H9 (cell line): ENCODE measurements around the gene DNAJC10. TPM values are rescaled to one million over a fixed set of nuclear protein-coding genes. Genes with fewer than 3 reads are reported as not detected.
"Not testable (repeated sequence)": the region's sequence is repeated elsewhere in the genome, so short reads cannot be mapped to it uniquely, and the experiment has no call there.

Experiments
- DNase-seq: peaks from one replicate; pipeline ENCODE4 v3.0.0-alpha.2; 2017
- H2AFZ ChIP-seq: one replicate; pipeline ENCODE4 v1.6.1; 2013; ENCODE audit warnings: mild to moderate bottlenecking, low read length, control low read depth, moderate library complexity
- H2AK5ac ChIP-seq: 2 replicates; pipeline ENCODE4 v1.6.1; 2013; ENCODE audit warnings: low read length, control low read depth, mixed read lengths; ENCODE audit not compliant: insufficient read length
- H2BK120ac ChIP-seq: one replicate; pipeline ENCODE4 v1.6.1; 2013; ENCODE audit warnings: low read depth, mild to moderate bottlenecking, low read length, control low read depth, inconsistent platforms; ENCODE audit not compliant: poor library complexity, severe bottlenecking
- H2BK12ac ChIP-seq: 2 replicates; pipeline ENCODE4 v1.6.1; 2013; ENCODE audit warnings: low read length, control low read depth, mixed read lengths, low read depth; ENCODE audit not compliant: insufficient read length
- H2BK15ac ChIP-seq: 2 replicates; pipeline ENCODE4 v1.6.1; 2013; ENCODE audit warnings: low read depth, low read length, control low read depth
- H2BK20ac ChIP-seq: one replicate; pipeline ENCODE4 v1.6.1; 2013; ENCODE audit warnings: low read depth, mild to moderate bottlenecking, low read length, control low read depth, inconsistent platforms; ENCODE audit not compliant: poor library complexity, severe bottlenecking
- H2BK5ac ChIP-seq: 2 replicates; pipeline ENCODE4 v1.6.1; 2013; ENCODE audit warnings: low read length, control low read depth, mixed read lengths; ENCODE audit not compliant: insufficient read length
- H3K14ac ChIP-seq: 2 replicates; pipeline ENCODE4 v1.6.1; 2013; ENCODE audit warnings: low read length, control low read depth; ENCODE audit not compliant: insufficient read depth
- H3K18ac ChIP-seq: 2 replicates; pipeline ENCODE4 v1.6.1; 2013; ENCODE audit warnings: low read depth, mild to moderate bottlenecking, mixed read lengths, low read length, control low read depth; ENCODE audit not compliant: insufficient read length
- H3K23ac ChIP-seq: 2 replicates; pipeline ENCODE4 v1.6.1; 2013; ENCODE audit warnings: low read length, control low read depth, mixed read lengths, low read depth; ENCODE audit not compliant: insufficient read length
- H3K23me2 ChIP-seq: 2 replicates; pipeline ENCODE4 v1.6.1; 2013; ENCODE audit warnings: low read depth, mild to moderate bottlenecking, mixed read lengths, low read length, control low read depth; ENCODE audit not compliant: insufficient read length, poor library complexity, severe bottlenecking
- H3K27ac ChIP-seq: 2 replicates; pipeline ENCODE4 v1.5.1; 2013; ENCODE audit warnings: low read length, control low read depth, mixed read lengths, low read depth; ENCODE audit not compliant: insufficient read length
- H3K27me3 ChIP-seq: 2 replicates; pipeline ENCODE4 v1.6.1; 2013; ENCODE audit warnings: low read length, control low read depth, inconsistent platforms; ENCODE audit not compliant: insufficient read depth
- H3K4ac ChIP-seq: 2 replicates; pipeline ENCODE4 v1.6.1; 2013; ENCODE audit warnings: low read depth, mild to moderate bottlenecking, control low read depth, inconsistent platforms, low read length, moderate library complexity
- H3K4me1 ChIP-seq: 2 replicates; pipeline ENCODE4 v1.6.1; 2013; ENCODE audit warnings: low read length, control low read depth, inconsistent platforms; ENCODE audit not compliant: insufficient read depth
- H3K4me2 ChIP-seq: 2 replicates; pipeline ENCODE4 v1.6.1; 2013; ENCODE audit warnings: low read length, control low read depth, mixed read lengths; ENCODE audit not compliant: insufficient read length, insufficient read depth
- H3K56ac ChIP-seq: 2 replicates; pipeline ENCODE4 v1.6.1; 2013; ENCODE audit warnings: low read depth, mild to moderate bottlenecking, mixed read lengths, low read length, control low read depth; ENCODE audit not compliant: insufficient read length
- H3K79me1 ChIP-seq: 2 replicates; pipeline ENCODE4 v1.6.1; 2013; ENCODE audit warnings: low read depth, mild to moderate bottlenecking, moderate library complexity, low read length, control low read depth, inconsistent platforms; ENCODE audit not compliant: insufficient read depth, poor library complexity, severe bottlenecking
- H3K79me2 ChIP-seq: 2 replicates; pipeline ENCODE4 v1.6.1; 2013; ENCODE audit warnings: low read length, control low read depth, inconsistent platforms; ENCODE audit not compliant: insufficient read depth
- H3K9ac ChIP-seq: 2 replicates; pipeline ENCODE4 v1.6.1; 2013; ENCODE audit warnings: low read length, control low read depth, mixed read lengths; ENCODE audit not compliant: insufficient read length; ENCODE audit errors: extremely low read depth
- H3K9me3 ChIP-seq: one replicate; pipeline ENCODE4 v1.6.1; 2013; ENCODE audit warnings: low read depth, low read length, inconsistent platforms; ENCODE audit not compliant: control insufficient read depth
- H3T11ph ChIP-seq: one replicate; pipeline ENCODE4 v1.6.1; 2013; ENCODE audit warnings: mild to moderate bottlenecking, low read length, control low read depth, inconsistent platforms
- H4K20me1 ChIP-seq: one replicate; pipeline ENCODE4 v1.6.1; 2013; ENCODE audit not compliant: control insufficient read depth, insufficient read length, insufficient read depth
- H4K5ac ChIP-seq: 2 replicates; pipeline ENCODE4 v1.6.1; 2013; ENCODE audit warnings: low read depth, mild to moderate bottlenecking, mixed read lengths, low read length, control low read depth; ENCODE audit not compliant: insufficient read length
- H4K8ac ChIP-seq: replicated peaks from 2 replicates; pipeline ENCODE4 v1.6.1; 2013; ENCODE audit warnings: low read length, control low read depth, mixed read lengths, low read depth; ENCODE audit not compliant: insufficient read length
- H4K91ac ChIP-seq: 2 replicates; pipeline ENCODE4 v1.6.1; 2013; ENCODE audit warnings: low read depth, mild to moderate bottlenecking, moderate library complexity, mixed read lengths, low read length, control low read depth; ENCODE audit not compliant: insufficient read length
- H3K27ac Mint-ChIP-seq, 3 experiments: 2 replicates in 2 of 3; 3 replicates in 1 of 3; pipeline ENCODE4 v1.8.0; 2020 to 2021; ENCODE audit warnings: mixed read lengths in 3 of 3, mild to moderate bottlenecking in 1 of 3, moderate library complexity in 1 of 3
- H3K27me3 Mint-ChIP-seq: 2 replicates; pipeline ENCODE4 v1.8.0; 2021; ENCODE audit warnings: low read depth, mild to moderate bottlenecking, moderate library complexity, mixed read lengths
- H3K36me3 Mint-ChIP-seq, 3 experiments: 2 replicates in 2 of 3; 3 replicates in 1 of 3; pipeline ENCODE4 v1.8.0; 2020 to 2021; ENCODE audit warnings: low read depth in 3 of 3, mixed read lengths in 3 of 3; ENCODE audit not compliant: insufficient read depth in 1 of 3
- H3K4me1 Mint-ChIP-seq, 2 experiments: 2 replicates each; pipeline ENCODE4 v1.8.0; 2020; ENCODE audit warnings: mixed read lengths in 2 of 2
- H3K4me3 Mint-ChIP-seq, 2 experiments: 2 replicates in 1 of 2; 3 replicates in 1 of 2; pipeline ENCODE4 v1.8.0; 2020 to 2021; ENCODE audit warnings: mild to moderate bottlenecking in 2 of 2, mixed read lengths in 2 of 2, moderate library complexity in 1 of 2
- H3K9me3 Mint-ChIP-seq, 2 experiments: 2 replicates in 1 of 2; 3 replicates in 1 of 2; pipeline ENCODE4 v1.8.0; 2020; ENCODE audit warnings: mild to moderate bottlenecking in 2 of 2, mixed read lengths in 2 of 2, moderate library complexity in 1 of 2
- CTCF ChIP-seq: fragments of 200-600 bp; sonication (generic); conservative IDR thresholded peaks from 3 replicates; pipeline ENCODE4 v1.8.0; 2021; ENCODE audit warnings: antibody characterized with exemption, mild to moderate bottlenecking
- WGBS: extraction: QIAGEN DNeasy Blood & Tissue Kit; methylation state at CpG from one replicate; pipeline ENCODE4 v1.1.7; 2013; ENCODE audit warnings: missing lambda C conversion rate, low lambda C conversion rate, mixed read lengths; ENCODE audit not compliant: insufficient read length; ENCODE audit errors: extremely low coverage; 5-methylcytosine and 5-hydroxymethylcytosine counted together
- total RNA-seq: library from RNA; stranded (reverse); gene quantifications from 2 replicates; pipeline ENCODE4 v1.2.1, GENCODE V29; 2021

DNAJC10 gene
- total RNA-seq, 1 experiment from 2014 or later: 129 TPM

GRCh38 chr2:182745061-182745460 lies 29.0 kb downstream of the DNAJC10 start:
- no peak overlapping the region for H3T11ph ChIP-seq
- no peaks in the 10 kb centered on the region for H3K23me2 ChIP-seq
- no peaks in the 10 kb centered on the region for H3K4me1 ChIP-seq
- no peak overlapping the region for H3K4me2 ChIP-seq
- H4K91ac ChIP-seq: no peak overlapping the region
- TF ChIP-seq CTCF: no peak
- no peak overlapping the region for H2BK5ac ChIP-seq
- H3K79me1 ChIP-seq: no peaks in the 10 kb centered on the region
- no peaks in the 10 kb centered on the region for H4K20me1 ChIP-seq
- H3K27ac ChIP-seq: no peak overlapping the region
- H2BK12ac ChIP-seq: no peak overlapping the region
- no peak overlapping the region for H3K27ac Mint-ChIP-seq
- peaks cover 39 to 62% (median 50%) of the 10 kb centered on the region in 3 experiments for H3K36me3 Mint-ChIP-seq
- H3K4me3 Mint-ChIP-seq: no peak overlapping the region
- no peak overlapping the region for H2AK5ac ChIP-seq
- peaks cover 0 to 5% of the 10 kb centered on the region in 2 experiments; a peak in 1 of 5 replicates for H3K9me3 Mint-ChIP-seq
- H3K18ac ChIP-seq: no peak overlapping the region
- H2BK120ac ChIP-seq: no peak overlapping the region
- WGBS: no CpG with 5 or more reads among the region's 2 CpGs
- H3K79me2 ChIP-seq: no peaks in the 10 kb centered on the region
- no peaks in the 10 kb centered on the region for H3K9me3 ChIP-seq
- no peaks in the 10 kb centered on the region for H3K4me1 Mint-ChIP-seq
- no peaks in the 10 kb centered on the region for H3K27me3 Mint-ChIP-seq
- H3K23ac ChIP-seq: no peak overlapping the region
- H4K8ac ChIP-seq: no peak overlapping the region
- H3K27me3 ChIP-seq: no peaks in the 10 kb centered on the region
- no peak for DNase-seq
- H3K9ac ChIP-seq: no peak overlapping the region
- no peak overlapping the region for H4K5ac ChIP-seq
- no peak overlapping the region for H2BK15ac ChIP-seq
- H3K56ac ChIP-seq: no peak overlapping the region
- no peak overlapping the region for H2BK20ac ChIP-seq
- H3K4ac ChIP-seq: no peak overlapping the region
- no peak overlapping the region for H2AFZ ChIP-seq
- H3K14ac ChIP-seq: no peak overlapping the region

DNA sequence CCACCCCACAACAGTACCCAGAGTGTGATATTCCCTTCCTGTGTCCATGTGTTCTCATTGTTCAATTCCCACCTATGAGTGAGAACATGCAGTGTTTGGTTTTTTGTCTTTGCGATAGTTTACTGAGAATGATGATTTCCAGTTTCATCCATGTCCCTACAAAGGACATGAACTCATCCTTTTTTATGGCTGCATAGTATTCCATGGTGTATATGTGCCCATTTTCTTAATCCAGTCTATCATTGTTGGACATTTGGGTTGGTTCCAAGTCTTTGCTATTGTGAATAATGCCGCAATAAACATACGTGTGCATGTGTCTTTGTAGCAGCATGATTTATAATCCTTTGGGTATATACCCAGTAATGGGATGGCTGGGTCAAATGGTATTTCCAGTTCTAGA lies 29.8 kb downstream of the DNAJC10 start:
- H3K18ac ChIP-seq, H3K27me3 Mint-ChIP-seq, H2BK120ac ChIP-seq, H3K27ac ChIP-seq, H3K4me3 Mint-ChIP-seq, H2BK12ac ChIP-seq, H4K91ac ChIP-seq, H2AK5ac ChIP-seq, H3K9me3 Mint-ChIP-seq, H3T11ph ChIP-seq, H2BK15ac ChIP-seq, H3K4me1 ChIP-seq, H4K8ac ChIP-seq, H2BK5ac ChIP-seq, H4K20me1 ChIP-seq, H2BK20ac ChIP-seq, H3K79me1 ChIP-seq, H3K27me3 ChIP-seq, H3K79me2 ChIP-seq, H3K56ac ChIP-seq, H3K4ac ChIP-seq, H3K23me2 ChIP-seq, H4K5ac ChIP-seq, H3K23ac ChIP-seq, H2AFZ ChIP-seq, DNase-seq, H3K9ac ChIP-seq, H3K4me2 ChIP-seq, H3K27ac Mint-ChIP-seq, H3K14ac ChIP-seq, H3K4me1 Mint-ChIP-seq, H3K9me3 ChIP-seq: not testable (repeated sequence)
- peaks cover 41 to 64% (median 56%) of the 10 kb centered on the region in 3 experiments for H3K36me3 Mint-ChIP-seq
- WGBS: no CpG with 5 or more reads among the region's 3 CpGs
